ENCODE data around the gene IRAK1. TPM values are rescaled to one million over a fixed set of nuclear protein-coding genes. Genes with fewer than 3 reads are reported as not detected.

IRAK1 gene
- total RNA-seq, 1 donor = 99.5 TPM

- Histone ChIP-seq H3K27ac (ENCODE audit: low read depth, low read length) (no peak overlapping the region), H3K27me3 (ENCODE audit: insufficient read depth, low read length) (no peaks in the 10 kb centered on the region), H3K36me3 (ENCODE audit: insufficient read depth, low read length) (peaks cover 23% of the 10 kb centered on the region), H3K79me2 (ENCODE audit: insufficient read depth, low read length) (peaks cover 37% of the 10 kb centered on the region), H3K4me2 (ENCODE audit: insufficient read depth, low read length) (no peak overlapping the region), H2AFZ (ENCODE audit: low read length) (no peak overlapping the region), H3K4me3 (ENCODE audit: insufficient read depth, low read length) (no peak overlapping the region), H3K4me1 (ENCODE audit: insufficient read depth, low read length) (no peaks in the 10 kb centered on the region), H3K9me3 (ENCODE audit: low read depth, low read length) (no peaks in the 10 kb centered on the region), H4K20me1 (ENCODE audit: insufficient read depth, low read length) (peaks cover 19% of the 10 kb centered on the region)
- peak; percentile 55 for DNase-seq (ENCODE audit: insufficient read length, low spot score, missing footprints)
- no peak for TF ChIP-seq CTCF (IDR thresholded peaks at IDR 0.05; ENCODE audit: extremely low read depth, low read depth, low read length)
Observed at GRCh38 chrX:154030715-154031305, 11.1 kb upstream of the IRAK1 start.

GRCh38 chrX:154030266-154030665 lies 10.6 kb upstream of the IRAK1 start:
- H3K4me2 ChIP-seq (ENCODE audit: insufficient read depth, low read length) = no peak overlapping the region
- no peak overlapping the region for H3K27ac ChIP-seq (ENCODE audit: low read depth, low read length)
- peaks cover 23% of the 10 kb centered on the region for H3K36me3 ChIP-seq (ENCODE audit: insufficient read depth, low read length)
- peak; percentile 34 for DNase-seq (ENCODE audit: insufficient read length, low spot score, missing footprints)
- no peaks in the 10 kb centered on the region for H3K4me1 ChIP-seq (ENCODE audit: insufficient read depth, low read length)
- peaks cover 19% of the 10 kb centered on the region for H4K20me1 ChIP-seq (ENCODE audit: insufficient read depth, low read length)
- no peaks in the 10 kb centered on the region for H3K27me3 ChIP-seq (ENCODE audit: insufficient read depth, low read length)
- no peak for TF ChIP-seq CTCF (IDR thresholded peaks at IDR 0.05; ENCODE audit: extremely low read depth, low read depth, low read length)
- peaks cover 33% of the 10 kb centered on the region for H3K79me2 ChIP-seq (ENCODE audit: insufficient read depth, low read length)
- no peaks in the 10 kb centered on the region for H3K9me3 ChIP-seq (ENCODE audit: low read depth, low read length)
- H3K4me3 ChIP-seq (ENCODE audit: insufficient read depth, low read length) = no peak overlapping the region
- H2AFZ ChIP-seq (ENCODE audit: low read length) = no peak overlapping the region

- peaks cover 22% of the 10 kb centered on the region for H3K36me3 ChIP-seq (ENCODE audit: insufficient read depth, low read length)
Observed at GRCh38 chrX:154029439-154029838, 9.7 kb upstream of the IRAK1 start.

More at GRCh38 chrX:154029439-154029838, 9.7 kb upstream of the IRAK1 start:
- peak; percentile 35 for DNase-seq (ENCODE audit: insufficient read length, low spot score, missing footprints)
- peaks cover 15% of the 10 kb centered on the region for H4K20me1 ChIP-seq (ENCODE audit: insufficient read depth, low read length)
- no peak overlapping the region for H2AFZ ChIP-seq (ENCODE audit: low read length)
- H3K4me1 ChIP-seq (ENCODE audit: insufficient read depth, low read length) = no peaks in the 10 kb centered on the region
- H3K4me3 ChIP-seq (ENCODE audit: insufficient read depth, low read length) = no peak overlapping the region
- TF ChIP-seq CTCF (IDR thresholded peaks at IDR 0.05; ENCODE audit: extremely low read depth, low read depth, low read length) = no peak
- H3K27ac ChIP-seq (ENCODE audit: low read depth, low read length) = no peak overlapping the region
- H3K79me2 ChIP-seq (ENCODE audit: insufficient read depth, low read length) = peaks cover 26% of the 10 kb centered on the region
- no peaks in the 10 kb centered on the region for H3K27me3 ChIP-seq (ENCODE audit: insufficient read depth, low read length)
- no peaks in the 10 kb centered on the region for H3K9me3 ChIP-seq (ENCODE audit: low read depth, low read length)
- no peak overlapping the region for H3K4me2 ChIP-seq (ENCODE audit: insufficient read depth, low read length)
